ENCODE data around the gene DLG2. TPM values are rescaled to one million over a fixed set of nuclear protein-coding genes. Genes with fewer than 3 reads are reported as not detected.

Gene DLG2
- total and polyA plus RNA-seq, 2 of the 8 experiments (the other 6 are each of a cell fraction or from before 2014, with no cell fraction given): 1.7 to 14.3 TPM

DNA sequence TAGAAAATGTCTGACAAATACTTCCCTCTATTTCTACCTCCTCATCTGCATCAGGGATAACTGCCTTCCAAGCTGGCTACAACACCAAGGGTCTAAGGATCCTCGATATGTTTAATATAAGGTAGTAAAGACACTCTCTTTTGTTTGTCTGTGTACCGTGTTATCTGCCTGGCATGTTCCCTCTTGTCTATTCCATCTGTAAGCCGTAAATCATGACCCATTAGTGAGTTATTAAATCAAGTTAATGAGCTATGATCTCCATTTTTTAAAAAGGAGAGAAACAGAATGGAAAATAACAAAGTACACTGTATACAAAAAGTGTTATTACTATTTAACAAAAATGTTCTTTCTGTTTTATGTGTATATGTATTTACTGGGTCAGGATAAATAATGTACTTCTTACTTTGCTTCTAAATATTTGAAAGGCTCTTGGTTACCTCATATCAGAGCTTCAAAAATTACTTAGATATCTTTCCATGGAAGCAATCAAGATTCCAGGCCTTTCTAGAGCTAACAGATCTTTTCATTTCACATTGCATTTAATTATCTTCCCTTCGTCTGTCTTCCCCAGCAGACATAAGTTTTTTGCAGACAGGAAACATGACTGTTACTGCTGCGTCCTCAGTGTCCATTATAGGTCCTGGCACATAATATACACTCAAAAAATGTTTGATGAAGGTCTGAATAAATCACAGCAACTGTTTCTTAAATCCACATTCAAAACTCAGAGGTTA lies 1998.4 kb downstream of the DLG2 start (continued):
- TF ChIP-seq CHD7 (IDR thresholded peaks at IDR 0.05; ENCODE audit: insufficient replicate concordance, low read length) (no peak), ASH2L (IDR thresholded peaks at IDR 0.05; ENCODE audit: low read length) (no peak), JUN (IDR thresholded peaks at IDR 0.05; ENCODE audit: low read depth, low read length) (no peak)
